ENCODE results near the gene ZDHHC14.
"Not testable (repeated sequence)": the region's sequence is repeated elsewhere in the genome, so short reads cannot be mapped to it uniquely, and the experiment has no call there.

The ZDHHC14 gene

DNA sequence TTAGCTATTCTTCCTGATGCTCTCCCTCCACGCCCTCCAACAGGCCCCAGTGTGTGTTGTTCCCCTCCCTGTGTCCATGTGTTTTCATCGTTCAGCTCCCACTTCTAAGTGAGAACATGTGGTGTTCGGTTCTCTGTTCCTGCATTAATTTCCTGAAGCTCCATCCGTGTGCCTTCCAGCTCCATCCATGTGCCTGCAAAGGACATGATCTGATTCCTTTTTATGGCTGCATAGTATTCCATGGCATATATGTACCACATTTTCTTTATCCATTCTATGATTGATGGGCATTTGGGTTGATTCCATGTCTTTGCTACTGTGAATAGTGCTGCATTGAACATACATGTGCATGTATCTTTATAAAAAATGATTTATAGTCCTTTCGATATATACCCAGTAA is 27.4 kb downstream of the ZDHHC14 start:
- not testable (repeated sequence) for DNase-seq

DNA sequence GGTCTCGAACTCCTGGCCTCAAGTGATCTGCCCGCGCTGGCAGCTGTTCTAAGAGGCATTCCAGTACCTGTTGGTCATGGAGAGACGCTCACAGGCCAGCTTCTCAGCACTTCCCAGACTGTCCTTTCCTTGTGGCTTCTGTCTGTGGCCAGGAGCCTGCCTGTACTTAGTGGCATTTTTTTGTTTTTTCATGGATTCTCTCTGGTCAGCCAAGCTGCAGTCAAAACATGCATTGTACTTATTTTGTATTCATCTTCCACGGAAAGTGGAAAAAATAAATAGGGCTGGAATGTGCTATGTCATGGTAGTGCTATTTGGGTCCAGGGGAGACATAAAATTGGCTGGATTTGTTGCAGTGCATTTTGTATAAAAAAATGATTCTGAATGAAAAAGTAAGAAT is 29.1 kb downstream of the ZDHHC14 start:
- no peak for DNase-seq

DNA sequence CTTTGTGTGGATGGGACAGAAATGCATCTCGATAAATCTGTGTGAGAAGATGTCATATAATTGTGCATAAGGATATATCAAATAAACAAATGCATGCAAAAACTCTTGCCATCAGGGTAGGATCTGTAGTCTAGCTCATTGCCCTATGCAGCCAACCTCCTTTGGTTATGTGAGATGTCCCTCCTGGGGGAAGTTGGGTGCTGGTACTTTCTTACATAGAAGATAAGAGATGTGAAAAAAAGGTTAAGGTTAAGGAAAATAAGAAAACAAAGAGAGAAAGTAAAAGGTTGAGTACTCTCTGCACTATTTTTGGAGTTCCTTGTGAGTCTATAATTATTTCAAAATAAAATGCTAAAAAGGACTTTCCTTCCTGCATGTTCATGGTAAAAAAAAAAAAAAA is 30.4 kb downstream of the ZDHHC14 start:
- no peak for DNase-seq

GRCh38 chr6:157412791-157413190 is 31.8 kb downstream of the ZDHHC14 start:
- no peak for DNase-seq

DNA sequence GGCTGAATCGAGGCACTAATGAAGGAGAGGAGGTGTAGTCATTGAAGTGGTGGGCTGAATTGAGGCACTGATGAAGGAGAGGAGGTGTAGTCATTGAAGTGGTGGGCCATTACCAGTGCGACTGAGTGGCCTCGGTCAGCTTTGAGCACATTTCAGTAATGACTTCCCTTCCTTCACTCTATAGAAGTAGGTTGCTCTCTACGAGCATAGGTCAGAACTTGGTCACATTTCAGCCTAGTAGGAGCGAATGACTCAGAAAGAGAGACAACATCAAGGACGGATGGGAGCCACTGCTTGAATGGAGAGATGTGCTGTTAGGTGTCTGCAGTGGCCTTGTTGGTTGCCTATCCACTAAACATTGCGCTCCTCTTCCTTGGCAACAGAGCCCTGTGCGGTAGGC is 39.5 kb downstream of the ZDHHC14 start:
- DNase-seq = no peak

DNA sequence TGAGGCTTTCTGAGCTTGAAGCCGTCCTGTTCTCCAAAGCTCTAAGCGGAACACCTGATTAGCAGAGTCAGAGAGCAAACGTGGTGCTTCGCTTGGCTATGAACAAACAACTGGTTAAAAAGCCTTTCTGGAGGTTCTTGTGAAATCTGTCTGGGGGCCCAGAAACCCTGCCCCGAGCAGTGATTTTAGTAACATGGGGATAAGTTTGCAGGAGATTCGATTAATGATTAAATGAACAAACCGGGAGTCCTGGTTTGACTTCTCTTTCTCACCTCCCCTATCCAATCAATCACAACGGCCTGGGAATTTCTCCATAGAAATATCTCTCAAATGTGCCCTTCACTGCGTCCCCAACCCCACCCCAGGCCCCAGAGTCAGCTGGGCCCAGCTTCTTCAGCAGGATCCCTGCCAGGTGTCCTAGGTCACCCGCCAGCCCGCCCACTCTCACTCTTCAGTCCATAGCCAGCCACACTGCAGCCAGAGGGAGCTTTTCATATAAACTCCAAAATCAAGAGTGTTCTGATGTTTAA is 43.6 kb downstream of the ZDHHC14 start:
- DNase-seq = no peak

- no peak for DNase-seq
These were observed 47.0 kb downstream of the ZDHHC14 start for GRCh38 chr6:157427969-157428368.

DNA sequence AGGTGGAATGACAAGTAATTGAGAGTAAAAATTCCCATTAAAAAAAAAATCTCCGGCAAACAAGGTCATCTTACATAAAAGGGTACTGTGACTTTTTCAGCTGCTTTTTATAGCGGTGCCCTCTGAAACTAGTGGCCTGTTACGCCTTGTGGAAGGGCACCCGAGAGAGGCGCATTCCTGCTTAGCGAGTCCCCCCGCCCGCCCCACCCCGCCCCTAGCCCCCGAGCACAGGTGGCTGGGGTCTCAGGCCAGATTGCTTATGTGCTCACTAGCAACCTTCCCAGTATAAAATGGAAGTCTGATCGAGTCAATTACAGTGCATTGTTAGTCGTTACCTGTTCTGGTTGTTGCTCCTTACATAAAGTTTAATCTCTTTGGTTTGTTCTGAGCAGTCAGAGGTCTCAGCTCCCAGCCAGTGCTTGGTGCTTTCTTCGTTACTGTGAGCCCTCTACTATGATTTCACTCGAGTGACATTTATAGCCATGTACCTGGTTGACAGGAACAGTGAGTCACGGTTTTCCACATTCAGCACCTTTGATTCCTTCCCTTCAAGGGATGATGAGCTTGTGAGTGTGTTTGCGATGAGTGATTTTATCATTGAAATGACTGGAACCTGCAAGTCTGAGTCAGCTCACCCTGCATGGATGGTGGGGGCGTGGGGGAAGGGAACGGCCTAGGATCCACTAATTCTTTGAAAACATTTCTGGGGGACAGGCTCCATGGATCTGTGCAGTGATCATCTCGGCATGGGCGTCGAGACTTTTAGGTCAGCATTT is 47.6 kb downstream of the ZDHHC14 start:
- DNase-seq = no peak

DNA sequence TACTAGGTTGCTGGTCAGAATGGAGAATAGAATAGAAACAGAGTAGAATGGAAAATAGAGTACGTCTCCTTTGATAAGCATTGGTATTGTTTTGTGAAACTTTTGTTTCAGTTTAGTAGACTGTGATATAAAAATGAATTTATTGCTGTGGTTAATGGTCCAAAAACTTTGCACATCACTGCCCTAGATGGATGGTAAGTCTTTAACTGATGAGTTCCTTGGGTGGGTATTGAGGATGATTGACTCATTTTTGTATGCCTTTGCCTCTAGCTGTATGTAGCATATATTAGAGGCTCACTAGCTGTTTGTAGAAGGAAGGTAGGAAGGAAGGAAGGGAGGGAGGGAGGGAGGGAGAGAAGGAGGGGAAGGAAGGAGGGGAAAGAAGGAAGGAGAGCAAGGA is 48.3 kb downstream of the ZDHHC14 start:
- DNase-seq = no peak

DNA sequence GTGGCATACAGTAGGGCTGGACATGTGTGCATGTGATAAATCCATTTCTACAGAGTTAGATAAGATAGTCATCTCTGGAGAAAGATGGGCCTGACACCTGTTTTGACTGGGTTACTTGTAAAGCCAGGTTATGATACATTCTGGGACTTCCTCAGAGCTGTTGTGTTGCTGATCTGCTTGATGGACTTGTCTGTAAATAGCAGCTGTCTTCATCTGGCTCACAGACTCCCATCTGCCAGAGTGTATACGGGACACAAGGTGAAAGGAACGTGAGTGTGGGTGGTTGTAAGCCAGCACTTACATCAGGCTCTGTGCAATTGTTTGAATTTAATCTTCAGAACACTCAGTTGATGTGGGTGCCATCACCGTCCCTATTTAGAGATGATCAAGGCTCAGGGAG is 49.8 kb downstream of the ZDHHC14 start:
- peak in 1 of 2 experiments; percentile 74 for DNase-seq

- no peak for DNase-seq
These were observed 51.4 kb downstream of the ZDHHC14 start for GRCh38 chr6:157432231-157432891.

GRCh38 chr6:157432892-157433265 is 51.9 kb downstream of the ZDHHC14 start:
- no peak for DNase-seq

DNA sequence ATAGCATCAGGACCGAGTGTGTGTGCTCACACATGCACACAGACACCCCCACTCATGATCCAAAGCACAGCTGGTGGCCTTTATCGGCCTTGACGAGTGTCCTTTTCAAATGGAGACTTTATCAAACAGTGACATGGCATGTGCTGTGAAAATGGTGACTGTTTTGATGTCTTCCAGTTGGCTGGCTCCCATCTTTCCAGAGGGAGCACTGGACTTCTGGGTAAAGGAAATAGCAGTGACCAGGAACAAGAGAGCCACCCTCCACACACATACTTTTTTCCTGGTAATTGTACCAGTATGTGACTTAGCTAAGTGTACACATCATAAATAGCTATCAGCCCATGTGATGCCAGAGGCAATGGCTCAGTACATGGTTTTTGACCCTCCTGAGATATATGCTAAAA is 52.7 kb downstream of the ZDHHC14 start:
- DNase-seq = no peak

DNA sequence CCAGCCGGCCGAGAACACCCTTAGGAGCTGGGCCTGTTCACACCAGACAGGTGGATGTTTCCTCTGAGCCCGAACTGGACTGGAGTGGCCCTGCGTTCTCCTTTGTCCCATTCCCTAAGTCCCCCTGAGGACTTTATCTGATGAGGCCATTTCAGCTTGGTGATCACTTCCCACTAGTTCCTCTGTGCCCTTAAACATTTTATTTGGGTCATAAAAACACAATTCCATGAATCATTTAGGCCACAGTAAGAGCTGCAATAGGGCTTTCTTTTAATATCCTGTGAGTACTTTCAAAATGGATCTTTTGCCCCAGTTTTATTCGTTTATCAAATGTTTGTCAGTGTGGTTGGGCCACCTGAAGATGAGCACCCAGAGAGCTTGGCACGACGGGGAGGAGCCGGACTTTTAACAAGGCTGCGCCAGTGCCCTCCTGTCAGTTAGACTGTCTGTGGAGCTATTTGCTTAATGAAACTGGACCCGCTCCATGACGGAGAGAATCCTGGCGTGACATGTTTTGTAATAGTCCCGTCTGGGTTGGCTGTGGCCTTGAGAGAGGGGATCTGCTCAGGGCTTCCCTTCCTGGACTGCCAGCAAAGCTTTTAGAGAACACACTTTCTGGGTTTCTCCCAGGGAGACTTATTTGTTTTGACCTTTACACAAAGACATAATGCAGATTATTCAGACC is 53.5 kb downstream of the ZDHHC14 start:
- no peak for DNase-seq

GRCh38 chr6:157436219-157436943 is 55.4 kb downstream of the ZDHHC14 start:
- DNase-seq = no peak

DNA sequence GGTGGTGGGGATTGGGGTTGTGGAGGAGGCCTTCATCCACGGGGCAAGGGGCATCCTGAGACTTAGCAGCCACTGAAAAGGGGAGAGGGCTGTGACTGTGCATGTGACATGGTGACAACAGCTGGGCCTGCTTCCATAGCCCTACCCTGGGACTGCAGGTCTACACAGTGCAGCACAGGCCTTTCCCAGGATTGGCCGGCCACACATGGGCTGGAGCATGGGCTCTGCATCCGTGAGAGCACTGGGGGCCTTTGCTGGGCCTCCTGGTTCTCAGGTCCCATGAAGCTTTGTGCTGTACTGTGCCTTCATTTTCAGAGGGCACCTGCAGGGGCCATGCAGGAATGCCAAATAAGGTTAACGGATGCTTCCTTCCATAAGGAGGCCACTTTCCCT is 56.0 kb downstream of the ZDHHC14 start:
- no peak for DNase-seq

DNA sequence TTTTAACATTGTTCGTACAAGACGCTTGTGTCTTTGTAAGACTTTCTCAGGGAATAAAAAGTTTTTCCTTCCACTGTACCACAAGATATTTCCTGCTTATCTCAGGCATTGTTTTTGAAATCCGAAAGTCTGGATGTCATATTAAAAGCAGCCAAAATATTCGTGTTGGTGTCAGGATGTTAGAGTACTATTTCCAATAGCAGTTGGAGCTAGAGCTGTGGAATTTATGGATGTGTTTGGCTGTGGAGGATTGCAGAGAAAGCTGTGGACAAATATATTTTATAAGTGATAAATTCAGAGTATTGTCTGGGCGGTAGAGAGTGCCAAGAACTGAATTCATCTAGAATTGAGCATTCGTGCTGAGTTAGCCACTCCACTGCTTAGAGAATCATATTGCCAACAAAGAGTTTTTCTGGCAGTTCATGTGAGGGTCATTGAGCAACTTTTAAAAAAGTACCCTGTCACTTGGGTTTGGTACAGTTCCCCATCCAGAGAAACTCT is 57.7 kb downstream of the ZDHHC14 start:
- no peak for DNase-seq

DNA sequence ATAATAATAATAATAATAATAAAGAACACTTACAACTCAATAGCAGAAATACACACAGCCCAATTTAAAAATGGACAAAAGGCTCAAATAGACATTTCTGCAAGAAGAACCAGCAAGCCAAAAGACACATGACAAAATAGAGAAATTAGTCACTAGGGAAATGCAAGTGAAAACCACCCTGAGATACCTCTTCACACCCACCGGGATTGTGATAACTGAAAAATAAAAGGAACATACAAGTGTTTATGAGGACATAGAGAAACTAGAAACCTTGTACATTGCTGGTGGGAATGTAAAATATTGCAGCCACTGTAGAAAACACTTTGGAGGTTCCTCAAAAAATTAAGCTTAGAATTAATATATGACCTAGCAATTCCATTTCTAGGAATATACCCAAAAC is 59.2 kb downstream of the ZDHHC14 start:
- DNase-seq = no peak

DNA sequence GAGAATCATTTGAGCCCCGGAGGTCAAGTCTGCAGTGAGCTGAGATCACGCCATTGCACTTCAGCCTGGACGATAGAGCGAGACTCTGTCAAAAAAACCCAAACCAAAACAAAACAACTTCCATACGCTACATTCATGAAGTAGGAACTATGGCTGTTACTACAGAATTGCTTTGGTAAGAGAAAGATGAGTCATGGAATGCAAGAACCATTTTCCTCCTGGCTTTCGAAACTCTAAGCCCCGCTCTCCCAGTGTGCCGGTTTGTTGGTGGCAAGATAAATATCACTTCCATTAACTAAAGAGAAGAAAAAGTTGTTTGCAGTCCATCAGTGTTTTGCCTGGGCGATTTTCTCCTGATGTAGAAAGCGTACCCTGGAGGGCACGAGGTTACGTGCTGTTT is 61.3 kb downstream of the ZDHHC14 start:
- no peak for DNase-seq

DNA sequence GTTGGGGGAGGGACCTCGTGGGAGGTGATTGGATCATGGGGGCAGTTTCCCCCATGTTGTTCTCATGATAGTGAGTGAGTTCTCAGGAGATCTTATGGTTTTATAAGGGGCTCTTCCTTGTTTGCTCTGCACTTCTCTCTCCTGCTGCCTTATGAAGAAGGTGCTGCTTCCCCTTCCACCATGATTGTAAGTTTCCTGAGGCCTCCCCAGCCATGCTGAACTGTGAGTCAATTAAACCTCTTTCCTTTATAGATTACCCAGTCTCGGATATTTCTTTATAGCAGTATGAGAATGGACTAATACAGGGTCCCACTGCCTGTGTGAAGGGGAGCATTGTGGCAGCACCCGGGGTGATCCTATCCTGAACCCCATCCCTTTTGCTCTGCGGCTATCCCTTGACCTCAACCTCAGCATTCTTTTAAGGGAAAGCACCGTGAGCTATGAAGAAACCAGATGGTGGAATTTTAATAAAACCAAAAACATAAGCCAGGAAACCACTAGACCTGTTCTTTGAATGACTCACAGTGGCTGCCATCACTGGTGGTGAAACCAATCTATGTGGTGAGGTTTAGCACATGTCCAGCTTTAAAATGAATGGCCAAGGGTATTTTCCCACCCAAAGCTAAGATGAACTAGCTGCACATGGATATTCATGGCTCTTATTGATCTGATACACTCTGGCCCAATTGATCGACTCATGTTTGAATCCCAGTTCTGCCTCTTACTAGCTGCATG is 62.2 kb downstream of the ZDHHC14 start:
- no peak for DNase-seq

- no peak for DNase-seq
These were observed 64.5 kb downstream of the ZDHHC14 start for GRCh38 chr6:157445277-157446009.

- no peak for DNase-seq
These were observed 66.7 kb downstream of the ZDHHC14 start for GRCh38 chr6:157447735-157448134.
